GM12892 (cell line): ENCODE measurements around the gene AXDND1.

ENCODE experiments used
- POLR2A ChIP-seq: IDR thresholded peaks from 2 replicates; pipeline ENCODE4 v1.6.1; 2011; ENCODE audit warnings: low read depth, low read length, control low read depth
- POLR2AphosphoS5 ChIP-seq: IDR thresholded peaks from 2 replicates; pipeline ENCODE4 v1.6.1; 2011; ENCODE audit warnings: low read depth, low read length, control low read depth
- TAF1 ChIP-seq: IDR thresholded peaks from 2 replicates; pipeline ENCODE4 v1.6.1; 2011; ENCODE audit warnings: low read depth, mild to moderate bottlenecking, control low read depth, low read length, borderline replicate concordance

GRCh38 chr1:179530352-179530751 is 164.6 kb downstream of the AXDND1 start:
- TF ChIP-seq POLR2A (no peak), POLR2AphosphoS5 (no peak), TAF1 (no peak)
